ENCODE data around the gene GSTM4. TPM values are rescaled to one million over a fixed set of nuclear protein-coding genes. Genes with fewer than 3 reads are reported as not detected.

Gene GSTM4
- total RNA-seq, 4 donors from 2014 or later: 33.1 to 43.1 (median 39.1) TPM

GRCh38 chr1:109613361-109614147 is 42.3 kb upstream of the GSTM4 start:
- no peak for DNase-seq (ENCODE audit: extremely low spot score)
- TF ChIP-seq POLR2A (IDR thresholded peaks at IDR 0.05; ENCODE audit: low read depth): no peak
- TF ChIP-seq EP300 (IDR thresholded peaks at IDR 0.05): no peak
- no peak for TF ChIP-seq POLR2AphosphoS5 (IDR thresholded peaks at IDR 0.05)
- no peak for TF ChIP-seq CTCF (IDR thresholded peaks at IDR 0.05)
- Histone ChIP-seq H3K36me3 (no peaks in the 10 kb centered on the region), H3K4me1 (peaks cover 0 to 3% (median 0%) of the 10 kb centered on the region in 4 donors), H3K27ac (replicated peaks in 1 of 4) (no peak overlapping the region), H3K9me3 (no peaks in the 10 kb centered on the region), H3K27me3 (no peaks in the 10 kb centered on the region), H3K4me3 (no peak overlapping the region)
- intact Hi-C loops (cut with DNase I): no loop called here
- WGBS: 62% methylated on average over 7 of the region's 7 CpGs

- no peaks in the 10 kb centered on the region for H3K9me3 ChIP-seq
- H3K4me3 ChIP-seq: no peak overlapping the region
- WGBS: 41% methylated on average over 2 of the region's 3 CpGs
- intact Hi-C loops (cut with DNase I): no loop called here
- TF ChIP-seq POLR2A (IDR thresholded peaks at IDR 0.05; ENCODE audit: low read depth) (no peak), POLR2AphosphoS5 (IDR thresholded peaks at IDR 0.05) (peak in 1 of 2 donors; percentile 39)
- peak overlapping the region in 2 of 4 donors; percentile 38 to 39 for H3K27ac ChIP-seq (replicated peaks in 1 of 4)
- H3K4me1 ChIP-seq: peaks cover 15 to 20% (median 18%) of the 10 kb centered on the region in 4 donors
- DNase-seq (ENCODE audit: extremely low spot score): no peak
- no peaks in the 10 kb centered on the region for H3K27me3 ChIP-seq
- no peaks in the 10 kb centered on the region for H3K36me3 ChIP-seq
Measured at GRCh38 chr1:109615879-109616278, 40.0 kb upstream of the GSTM4 start.

GRCh38 chr1:109616391-109616790 is 39.5 kb upstream of the GSTM4 start:
- Histone ChIP-seq H3K27ac (replicated peaks in 1 of 4) (peak overlapping the region in 2 of 4 donors; percentile 38 to 39), H3K9me3 (no peaks in the 10 kb centered on the region), H3K27me3 (no peaks in the 10 kb centered on the region), H3K4me1 (peaks cover 20 to 25% (median 23%) of the 10 kb centered on the region in 4 donors), H3K36me3 (no peaks in the 10 kb centered on the region), H3K4me3 (no peak overlapping the region)
- WGBS: 71% methylated on average over 3 of the region's 3 CpGs
- intact Hi-C loops (cut with DNase I): no loop called here
- no peak for TF ChIP-seq CTCF (IDR thresholded peaks at IDR 0.05)
- no peak for TF ChIP-seq POLR2AphosphoS5 (IDR thresholded peaks at IDR 0.05)
- no peak for TF ChIP-seq POLR2A (IDR thresholded peaks at IDR 0.05; ENCODE audit: low read depth)
- TF ChIP-seq EP300 (IDR thresholded peaks at IDR 0.05): no peak
- no peak for DNase-seq (ENCODE audit: extremely low spot score)

GRCh38 chr1:109617291-109617801 is 38.6 kb upstream of the GSTM4 start:
- peak; percentile 88 for DNase-seq (ENCODE audit: extremely low spot score)
- Histone ChIP-seq H3K27ac (replicated peaks in 1 of 4) (peak overlapping the region in 2 of 4 donors; percentile 31 to 39), H3K27me3 (no peaks in the 10 kb centered on the region), H3K4me3 (no peak overlapping the region), H3K9me3 (no peaks in the 10 kb centered on the region), H3K4me1 (peaks cover 25 to 34% (median 33%) of the 10 kb centered on the region in 4 donors), H3K36me3 (no peaks in the 10 kb centered on the region)
- intact Hi-C loops (cut with DNase I): no loop called here
- 28% methylated on average over 3 of the region's 3 CpGs for WGBS
- TF ChIP-seq POLR2A (IDR thresholded peaks at IDR 0.05; ENCODE audit: low read depth) (no peak), CTCF (IDR thresholded peaks at IDR 0.05) (no peak), POLR2AphosphoS5 (IDR thresholded peaks at IDR 0.05) (no peak), EP300 (IDR thresholded peaks at IDR 0.05) (no peak)
